NK-92 (cell line): ENCODE data around the gene ZKSCAN2.

Experiments
- DNase-seq: peaks from one replicate; lab custom pipeline; 2025; ENCODE audit not compliant: unreplicated experiment; lab: John Stamatoyannopoulos, UW

ZKSCAN2 gene

DNA sequence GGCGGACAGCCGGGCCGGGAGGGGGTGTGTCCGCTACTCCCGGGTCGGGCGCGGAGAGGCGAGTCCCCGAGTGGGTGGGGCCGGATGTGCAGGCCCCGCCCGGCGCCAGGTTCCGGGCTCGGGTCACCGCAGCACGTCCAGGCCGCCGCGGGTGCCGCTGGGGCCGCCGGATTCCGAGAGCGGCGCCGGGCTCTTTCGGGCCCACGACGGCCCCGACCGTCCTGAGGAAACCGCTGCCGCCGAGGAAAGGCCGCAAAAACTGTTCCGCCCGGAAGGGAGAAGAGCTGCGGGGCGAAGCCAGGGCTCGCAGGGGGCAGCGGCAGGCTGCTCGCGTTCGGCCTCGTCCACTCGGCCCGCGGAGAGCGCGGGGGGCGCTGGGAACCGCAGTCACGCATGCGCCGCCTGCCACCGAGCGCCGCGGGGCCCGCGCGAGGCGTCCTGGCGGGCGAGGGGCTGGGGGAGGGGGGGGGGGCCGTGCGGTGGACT lies at the start of gene ZKSCAN2:
ZKSCAN2 (minus strand) TSS at position 376 of the 486 bp plus-strand sequence. CDS start 718 bp downstream, outside the sequence.
- DNase-seq = no peak

GRCh38 chr16:25299792-25300590 lies 42.3 kb upstream of the ZKSCAN2 start:
- DNase-seq = no peak

DNA sequence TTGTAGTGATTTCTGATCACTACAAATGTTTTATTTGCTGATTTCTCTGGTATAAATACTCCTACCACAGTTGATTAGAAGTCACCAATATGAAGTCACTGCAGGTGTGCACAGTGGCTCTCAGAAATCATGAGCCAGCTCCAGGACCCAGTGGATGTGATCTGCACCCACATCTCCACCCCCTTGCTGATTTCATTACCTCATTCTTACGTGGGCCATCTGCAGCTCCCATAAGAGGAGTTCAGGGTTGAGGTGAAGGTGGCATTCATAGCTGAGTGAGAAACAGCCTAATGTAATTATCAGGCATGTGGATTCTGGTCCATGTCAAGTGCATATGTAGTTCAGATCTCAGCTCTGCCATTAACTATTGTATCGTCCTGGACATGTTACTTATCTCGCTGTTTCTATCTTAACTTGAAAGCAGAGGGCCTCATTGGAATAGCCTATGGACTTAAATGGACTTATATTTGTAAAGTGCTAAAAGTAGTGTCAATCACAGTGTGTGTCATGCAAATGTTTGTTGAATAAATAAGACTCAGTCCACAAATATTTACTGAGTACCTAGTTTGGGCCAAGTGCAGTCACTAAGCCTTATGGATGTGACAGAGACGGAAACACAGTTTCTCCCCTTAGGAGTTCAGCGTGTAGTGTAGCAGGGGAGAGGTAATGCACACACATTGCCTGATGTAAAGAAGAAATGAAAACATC lies 40.7 kb upstream of the ZKSCAN2 start:
- DNase-seq = no peak

GRCh38 chr16:25297151-25297787 lies 39.6 kb upstream of the ZKSCAN2 start:
- no peak for DNase-seq

- no peak for DNase-seq
Observed at GRCh38 chr16:25291580-25291979, 33.9 kb upstream of the ZKSCAN2 start.

GRCh38 chr16:25289466-25289865 lies 31.8 kb upstream of the ZKSCAN2 start:
- DNase-seq = no peak

- DNase-seq = no peak
Observed at GRCh38 chr16:25279491-25279890, 21.8 kb upstream of the ZKSCAN2 start.

DNA sequence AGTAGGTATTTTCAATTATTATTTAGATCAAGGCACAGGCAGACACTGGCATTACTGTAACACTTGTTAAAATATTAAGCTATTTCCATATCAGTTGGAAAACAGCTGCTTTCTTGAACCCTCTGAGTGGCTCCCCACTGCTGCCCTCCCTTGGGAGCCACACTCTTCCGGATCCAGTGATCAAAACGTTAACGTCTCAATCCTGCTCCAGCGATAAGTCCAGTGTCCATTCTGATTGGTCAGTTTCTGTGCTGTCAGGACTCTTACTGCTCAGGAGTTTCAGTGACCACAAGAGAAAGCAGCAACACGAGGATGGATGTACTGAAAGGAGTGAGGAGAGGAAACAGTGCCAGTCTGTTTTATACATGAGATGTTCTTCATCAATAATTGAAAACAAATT lies 13.8 kb upstream of the ZKSCAN2 start:
- no peak for DNase-seq

DNA sequence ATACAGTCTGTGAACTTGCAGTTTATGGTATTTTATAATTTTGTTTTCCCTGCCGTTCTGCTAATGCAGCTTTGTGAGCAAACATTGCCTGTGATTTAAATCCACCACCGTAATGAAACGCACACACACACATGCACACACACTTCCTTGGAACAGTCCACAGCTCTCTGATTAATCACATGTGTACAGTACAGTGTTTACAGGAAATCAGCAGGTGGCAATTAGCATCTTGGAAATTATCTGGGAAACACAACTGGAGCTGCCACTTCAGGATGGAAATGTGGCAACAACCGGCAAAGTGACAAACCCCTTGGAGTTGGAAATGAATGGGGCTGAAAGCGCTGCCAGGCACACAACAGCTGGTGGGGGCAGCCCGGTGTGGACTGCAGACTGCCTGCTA lies 12.9 kb upstream of the ZKSCAN2 start:
- no peak for DNase-seq

DNA sequence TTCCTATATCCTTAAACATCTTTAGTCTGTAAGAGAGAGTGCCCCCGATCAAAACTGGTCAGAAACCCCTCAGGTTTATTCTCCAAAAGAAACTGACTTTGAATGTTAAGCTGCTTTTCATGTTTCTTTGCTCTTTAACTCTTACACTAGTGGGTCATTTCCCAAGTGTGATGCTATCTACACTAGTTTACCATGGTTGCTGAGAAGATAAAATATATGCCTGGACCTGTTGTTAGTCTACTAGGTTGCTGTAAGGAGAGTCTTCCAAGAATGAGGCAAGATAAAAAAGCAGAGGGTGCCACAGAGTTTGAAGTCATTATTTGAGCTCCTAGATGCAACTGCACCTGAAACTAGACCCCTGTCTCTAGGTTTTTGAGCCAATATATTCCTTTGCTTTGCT lies 12.2 kb upstream of the ZKSCAN2 start:
- DNase-seq = no peak

DNA sequence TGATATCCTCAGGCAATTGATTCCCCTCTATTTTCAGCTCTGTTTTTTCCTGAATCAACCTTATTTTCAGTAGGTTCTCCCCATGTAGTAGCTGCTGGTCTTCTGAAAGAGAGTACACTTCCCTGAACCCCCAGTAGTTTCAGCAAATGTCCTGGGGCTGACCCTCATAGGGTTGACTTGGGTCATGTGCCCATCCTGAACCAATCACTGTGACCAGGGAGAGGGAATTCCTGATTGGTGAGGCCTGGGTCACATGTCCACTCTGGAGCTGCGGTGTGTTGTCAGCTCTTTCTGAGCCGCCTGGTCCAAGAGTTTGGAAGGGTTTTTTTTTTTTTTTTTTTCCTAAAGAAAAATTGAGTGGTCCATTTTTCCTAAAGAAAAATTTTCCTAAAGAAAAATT lies 8.3 kb upstream of the ZKSCAN2 start:
- DNase-seq = no peak

- no peak for DNase-seq
Observed at GRCh38 chr16:25264597-25264996, 7.0 kb upstream of the ZKSCAN2 start.

GRCh38 chr16:25260416-25260815 lies 2.8 kb upstream of the ZKSCAN2 start:
- no peak for DNase-seq

GRCh38 chr16:25258861-25259179 lies 1.2 kb upstream of the ZKSCAN2 start:
- DNase-seq = no peak

DNA sequence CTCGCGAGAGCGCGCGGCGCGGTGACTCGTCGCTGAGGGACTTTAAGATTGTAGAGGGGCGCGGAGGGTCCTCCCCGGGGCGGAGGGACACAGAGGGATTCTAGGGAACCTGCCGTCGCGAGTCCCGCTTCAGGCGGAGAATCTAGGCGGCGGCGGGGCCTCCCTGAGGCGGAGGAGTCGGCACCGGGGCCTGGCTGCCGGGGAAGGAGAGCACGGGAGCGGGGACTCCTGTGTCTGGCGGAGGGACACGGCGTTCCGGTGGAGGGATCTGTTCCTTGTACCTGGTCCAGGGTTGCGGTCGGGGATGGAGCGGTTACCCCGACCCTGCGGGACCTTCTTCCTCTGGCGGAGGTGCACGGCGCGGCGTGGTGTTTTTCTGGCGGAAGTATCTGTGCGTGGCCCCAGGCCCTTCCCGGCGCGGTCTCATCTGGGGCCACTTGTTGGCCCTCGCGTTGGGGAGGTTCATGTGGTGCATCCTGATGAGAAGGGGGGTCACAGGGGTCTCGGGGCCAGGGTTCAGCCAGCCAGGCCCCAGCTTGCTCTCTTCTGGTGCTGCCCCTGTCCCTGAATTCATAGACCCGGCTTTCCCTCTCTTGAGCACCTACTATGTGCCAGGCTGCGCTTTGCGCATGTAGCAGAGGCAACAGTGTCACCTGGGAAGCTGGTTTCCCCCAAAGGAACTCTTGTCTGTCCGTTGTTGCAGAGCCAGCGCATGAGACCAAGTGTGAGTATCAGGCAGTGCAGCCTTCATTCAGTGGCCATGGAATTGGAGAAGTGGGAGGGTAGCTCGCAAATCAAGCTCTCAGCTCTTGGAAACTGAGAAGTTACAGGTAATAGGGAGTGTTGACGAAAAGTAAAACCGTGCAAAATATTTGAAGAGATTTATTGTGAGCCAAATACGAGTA lies 563 bp upstream of the ZKSCAN2 start:
- peak; percentile 35 for DNase-seq

- no peak for DNase-seq
Observed at GRCh38 chr16:25256695-25257469, 763 bp downstream of the ZKSCAN2 start.

- DNase-seq = no peak
Observed at GRCh38 chr16:25253322-25253721, 4.3 kb downstream of the ZKSCAN2 start.

DNA sequence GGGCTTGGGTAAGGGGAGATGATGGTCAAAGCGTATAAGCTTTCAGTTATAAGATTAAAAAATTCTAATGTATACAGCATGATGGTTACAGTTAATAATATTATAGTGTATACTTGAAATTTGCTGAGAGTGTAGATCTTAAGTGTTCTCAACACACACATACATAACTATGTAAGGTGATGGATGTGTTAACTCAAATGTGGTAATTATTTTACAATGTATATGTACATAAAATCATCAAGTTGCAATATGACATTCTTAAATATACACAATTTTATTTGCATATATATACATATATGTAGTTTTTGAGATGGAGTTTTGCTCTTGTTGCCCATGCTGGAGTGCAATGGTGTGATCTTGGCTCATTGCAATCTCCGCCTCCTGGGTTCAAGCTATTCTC lies 7.2 kb downstream of the ZKSCAN2 start:
- no peak for DNase-seq

GRCh38 chr16:25235991-25236390 lies 21.7 kb downstream of the ZKSCAN2 start:
- no peak for DNase-seq

- DNase-seq = no peak
Observed at GRCh38 chr16:25228372-25228771, 29.3 kb downstream of the ZKSCAN2 start.
